ENCODE results near the gene SNAI1. TPM values are rescaled to one million over a fixed set of nuclear protein-coding genes. Genes with fewer than 3 reads are reported as not detected.
"Not testable (repeated sequence)": the region's sequence is repeated elsewhere in the genome, so short reads cannot be mapped to it uniquely, and the experiment has no call there.

Gene SNAI1
- total and polyA plus RNA-seq, 2 donors, result 0.69 to 20.9 TPM

DNA sequence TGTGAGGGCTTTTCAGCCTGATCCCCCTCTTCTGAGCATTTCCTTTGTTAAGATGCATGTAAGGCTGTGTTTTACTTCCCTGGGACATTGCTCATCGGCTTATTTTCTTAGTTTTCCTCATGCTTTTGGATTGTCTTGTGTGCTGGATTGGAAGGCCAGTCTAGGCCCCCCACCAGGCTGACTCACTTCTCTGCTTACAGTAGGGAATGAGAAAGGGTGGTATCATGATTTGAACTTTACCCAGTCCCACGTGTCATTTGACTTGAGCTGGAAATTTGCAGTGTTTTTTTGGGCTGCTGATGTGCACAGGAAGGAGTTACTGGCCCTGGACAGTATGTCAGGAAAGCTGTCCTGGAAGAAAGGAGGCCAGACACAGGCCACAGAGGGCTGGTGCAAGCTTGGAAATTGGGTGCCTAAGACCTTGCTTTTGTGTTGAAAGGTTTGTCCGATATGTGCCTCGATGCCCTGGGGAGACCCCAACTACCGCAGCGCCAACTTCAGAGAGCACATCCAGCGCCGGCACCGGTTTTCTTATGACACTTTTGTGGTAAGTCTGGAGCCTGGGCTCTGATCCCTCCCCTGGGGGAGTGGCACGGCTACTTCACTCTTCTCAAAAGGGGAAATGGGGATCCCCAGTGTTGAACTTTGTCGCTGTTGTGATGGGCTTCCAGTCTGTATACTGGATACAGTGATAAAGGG is 33.8 kb upstream of the SNAI1 start:
- H3K36me3 ChIP-seq (ENCODE audit: insufficient read depth), result peaks cover 4% of the 10 kb centered on the region
- WGBS, result 94% methylated on average over 11 of the region's 11 CpGs
- H3K4me3 ChIP-seq (ENCODE audit: low read depth, low read length), result no peak overlapping the region
- no peak overlapping the region for H3K27ac ChIP-seq (ENCODE audit: low read depth)
- no peak for DNase-seq (ENCODE audit: extremely low spot score)
- no peaks in the 10 kb centered on the region for H3K4me1 ChIP-seq (ENCODE audit: insufficient read depth)

GRCh38 chr20:49951151-49951550 is 31.6 kb upstream of the SNAI1 start:
- peaks cover 2% of the 10 kb centered on the region for H3K36me3 ChIP-seq (ENCODE audit: insufficient read depth)
- H3K4me1 ChIP-seq (ENCODE audit: insufficient read depth), result no peaks in the 10 kb centered on the region
- no peak overlapping the region for H3K27ac ChIP-seq (ENCODE audit: low read depth)
- DNase-seq (ENCODE audit: extremely low spot score), result no peak
- 89% methylated on average over 4 of the region's 4 CpGs for WGBS
- H3K4me3 ChIP-seq (ENCODE audit: low read depth, low read length), result no peak overlapping the region

DNA sequence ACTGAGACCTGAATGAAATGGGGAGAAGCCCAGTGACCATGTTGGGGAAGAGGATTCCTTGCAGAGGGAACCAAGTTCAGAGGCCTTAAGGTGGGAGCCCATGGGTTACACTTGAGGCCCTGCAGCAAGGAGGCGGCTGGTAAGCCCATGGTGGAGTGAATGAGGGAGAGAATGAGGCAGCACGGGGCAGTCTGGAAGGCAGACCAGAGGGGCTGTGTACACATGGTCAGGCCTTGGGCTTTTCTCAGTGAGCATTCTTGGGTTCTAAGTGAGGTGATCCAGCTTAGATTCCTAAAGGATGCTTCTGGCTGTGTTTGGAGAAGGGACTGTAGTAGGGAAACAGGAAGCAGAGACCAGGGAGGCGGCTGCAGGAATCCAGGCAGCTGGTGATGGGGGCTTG is 27.6 kb upstream of the SNAI1 start:
- peaks cover 2% of the 10 kb centered on the region for H3K36me3 ChIP-seq (ENCODE audit: insufficient read depth)
- DNase-seq (ENCODE audit: extremely low spot score), result no peak
- WGBS, result 91% methylated on average over 3 of the region's 3 CpGs
- no peak overlapping the region for H3K27ac ChIP-seq (ENCODE audit: low read depth)
- no peak overlapping the region for H3K4me3 ChIP-seq (ENCODE audit: low read depth, low read length)
- no peaks in the 10 kb centered on the region for H3K4me1 ChIP-seq (ENCODE audit: insufficient read depth)

GRCh38 chr20:49955830-49956396 is 26.9 kb upstream of the SNAI1 start:
- not testable (repeated sequence) for H3K4me1 ChIP-seq (ENCODE audit: insufficient read depth); H3K4me3 ChIP-seq (ENCODE audit: low read depth, low read length); H3K36me3 ChIP-seq (ENCODE audit: insufficient read depth); DNase-seq (ENCODE audit: extremely low spot score); H3K27ac ChIP-seq (ENCODE audit: low read depth)
- 91% methylated on average over 12 of the region's 12 CpGs for WGBS

GRCh38 chr20:49956689-49957088 is 26.1 kb upstream of the SNAI1 start:
- Histone ChIP-seq H3K27ac (ENCODE audit: low read depth) (no peak overlapping the region), H3K4me3 (ENCODE audit: low read depth, low read length) (no peak overlapping the region), H3K36me3 (ENCODE audit: insufficient read depth) (peaks cover 2% of the 10 kb centered on the region), H3K4me1 (ENCODE audit: insufficient read depth) (no peaks in the 10 kb centered on the region)
- WGBS, result 96% methylated on average over 18 of the region's 18 CpGs
- no peak for DNase-seq (ENCODE audit: extremely low spot score)

GRCh38 chr20:49957089-49957938 is 25.5 kb upstream of the SNAI1 start:
- not testable (repeated sequence) for H3K4me3 ChIP-seq (ENCODE audit: low read depth, low read length); H3K27ac ChIP-seq (ENCODE audit: low read depth); DNase-seq (ENCODE audit: extremely low spot score); H3K4me1 ChIP-seq (ENCODE audit: insufficient read depth); H3K36me3 ChIP-seq (ENCODE audit: insufficient read depth)
- WGBS, result 93% methylated on average over 12 of the region's 12 CpGs

GRCh38 chr20:49961413-49961812 is 21.4 kb upstream of the SNAI1 start:
- Histone ChIP-seq H3K27ac (ENCODE audit: low read depth) (no peak overlapping the region), H3K4me3 (ENCODE audit: low read depth, low read length) (no peak overlapping the region), H3K36me3 (ENCODE audit: insufficient read depth) (no peaks in the 10 kb centered on the region), H3K4me1 (ENCODE audit: insufficient read depth) (no peaks in the 10 kb centered on the region)
- WGBS, result 83% methylated on average over 4 of the region's 4 CpGs
- DNase-seq (ENCODE audit: extremely low spot score), result no peak

GRCh38 chr20:49964964-49965780 is 17.6 kb upstream of the SNAI1 start:
- no peak overlapping the region for H3K4me3 ChIP-seq (ENCODE audit: low read depth, low read length)
- no peak for DNase-seq (ENCODE audit: extremely low spot score)
- no peak overlapping the region for H3K27ac ChIP-seq (ENCODE audit: low read depth)
- H3K36me3 ChIP-seq (ENCODE audit: insufficient read depth), result no peaks in the 10 kb centered on the region
- H3K4me1 ChIP-seq (ENCODE audit: insufficient read depth), result no peaks in the 10 kb centered on the region
- WGBS, result 74% methylated on average over 5 of the region's 5 CpGs

- no peak overlapping the region for H3K4me3 ChIP-seq (ENCODE audit: low read depth, low read length)
- H3K4me1 ChIP-seq (ENCODE audit: insufficient read depth), result no peaks in the 10 kb centered on the region
- DNase-seq (ENCODE audit: extremely low spot score), result no peak
- WGBS, result 74% methylated on average over 9 of the region's 9 CpGs
- no peak overlapping the region for H3K27ac ChIP-seq (ENCODE audit: low read depth)
- no peaks in the 10 kb centered on the region for H3K36me3 ChIP-seq (ENCODE audit: insufficient read depth)
Measured at GRCh38 chr20:49965781-49966305, 16.9 kb upstream of the SNAI1 start.

- H3K36me3 ChIP-seq (ENCODE audit: insufficient read depth), result no peaks in the 10 kb centered on the region
- DNase-seq (ENCODE audit: extremely low spot score), result no peak
- no peaks in the 10 kb centered on the region for H3K4me1 ChIP-seq (ENCODE audit: insufficient read depth)
- H3K4me3 ChIP-seq (ENCODE audit: low read depth, low read length), result no peak overlapping the region
- no peak overlapping the region for H3K27ac ChIP-seq (ENCODE audit: low read depth)
- WGBS, result 93% methylated on average over 2 of the region's 2 CpGs
Measured at GRCh38 chr20:49966861-49967260, 15.9 kb upstream of the SNAI1 start.

DNA sequence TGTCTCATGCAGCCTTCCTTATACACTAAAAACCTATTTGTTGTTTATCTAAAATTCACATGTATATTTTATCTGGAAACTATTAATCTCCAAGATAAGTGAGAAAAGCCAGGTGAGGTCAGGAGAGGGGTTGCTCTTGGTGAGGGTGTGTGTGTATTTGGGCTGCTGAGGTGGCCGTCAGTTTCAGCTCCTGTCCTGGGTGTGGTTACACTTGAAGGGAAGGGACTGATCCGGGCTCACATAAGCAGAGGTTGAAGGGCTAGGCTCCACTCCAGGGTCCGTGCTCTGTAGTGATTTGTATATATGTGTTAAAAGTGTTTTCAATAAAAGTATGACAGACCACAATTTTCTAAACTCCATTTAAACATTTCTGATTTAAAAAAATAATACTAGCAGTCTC is 13.5 kb upstream of the SNAI1 start:
- no peaks in the 10 kb centered on the region for H3K4me1 ChIP-seq (ENCODE audit: insufficient read depth)
- no peak for DNase-seq (ENCODE audit: extremely low spot score)
- H3K4me3 ChIP-seq (ENCODE audit: low read depth, low read length), result no peak overlapping the region
- 54% methylated on average over 3 of the region's 3 CpGs for WGBS
- no peak overlapping the region for H3K27ac ChIP-seq (ENCODE audit: low read depth)
- H3K36me3 ChIP-seq (ENCODE audit: insufficient read depth), result no peaks in the 10 kb centered on the region

GRCh38 chr20:49969946-49970345 is 12.8 kb upstream of the SNAI1 start:
- no peaks in the 10 kb centered on the region for H3K4me1 ChIP-seq (ENCODE audit: insufficient read depth)
- no peak for DNase-seq (ENCODE audit: extremely low spot score)
- 71% methylated on average over 5 of the region's 5 CpGs for WGBS
- H3K27ac ChIP-seq (ENCODE audit: low read depth), result no peak overlapping the region
- H3K36me3 ChIP-seq (ENCODE audit: insufficient read depth), result no peaks in the 10 kb centered on the region
- no peak overlapping the region for H3K4me3 ChIP-seq (ENCODE audit: low read depth, low read length)

GRCh38 chr20:49970498-49970897 is 12.3 kb upstream of the SNAI1 start:
- no peak overlapping the region for H3K4me3 ChIP-seq (ENCODE audit: low read depth, low read length)
- DNase-seq (ENCODE audit: extremely low spot score), result no peak
- 89% methylated on average over 8 of the region's 8 CpGs for WGBS
- no peak overlapping the region for H3K27ac ChIP-seq (ENCODE audit: low read depth)
- H3K36me3 ChIP-seq (ENCODE audit: insufficient read depth), result no peaks in the 10 kb centered on the region
- no peaks in the 10 kb centered on the region for H3K4me1 ChIP-seq (ENCODE audit: insufficient read depth)

All from urinary bladder (tissue), 4 donors.